ENCODE results near the gene GPR21. TPM values are rescaled to one million over a fixed set of nuclear protein-coding genes. Genes with fewer than 3 reads are reported as not detected.

The GPR21 gene
- total and polyA plus RNA-seq, 4 donors: 0.03 to 6.1 (median 3.7) TPM; not detected in 1

- TF ChIP-seq, protein P1, sequence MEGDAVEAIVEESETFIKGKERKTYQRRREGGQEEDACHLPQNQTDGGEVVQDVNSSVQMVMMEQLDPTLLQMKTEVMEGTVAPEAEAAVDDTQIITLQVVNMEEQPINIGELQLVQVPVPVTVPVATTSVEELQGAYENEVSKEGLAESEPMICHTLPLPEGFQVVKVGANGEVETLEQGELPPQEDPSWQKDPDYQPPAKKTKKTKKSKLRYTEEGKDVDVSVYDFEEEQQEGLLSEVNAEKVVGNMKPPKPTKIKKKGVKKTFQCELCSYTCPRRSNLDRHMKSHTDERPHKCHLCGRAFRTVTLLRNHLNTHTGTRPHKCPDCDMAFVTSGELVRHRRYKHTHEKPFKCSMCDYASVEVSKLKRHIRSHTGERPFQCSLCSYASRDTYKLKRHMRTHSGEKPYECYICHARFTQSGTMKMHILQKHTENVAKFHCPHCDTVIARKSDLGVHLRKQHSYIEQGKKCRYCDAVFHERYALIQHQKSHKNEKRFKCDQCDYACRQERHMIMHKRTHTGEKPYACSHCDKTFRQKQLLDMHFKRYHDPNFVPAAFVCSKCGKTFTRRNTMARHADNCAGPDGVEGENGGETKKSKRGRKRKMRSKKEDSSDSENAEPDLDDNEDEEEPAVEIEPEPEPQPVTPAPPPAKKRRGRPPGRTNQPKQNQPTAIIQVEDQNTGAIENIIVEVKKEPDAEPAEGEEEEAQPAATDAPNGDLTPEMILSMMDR (IDR thresholded peaks at IDR 0.05; ENCODE audit: control extremely low read depth, extremely low read depth): no peak
- Histone ChIP-seq H3K27ac (ENCODE audit: low read depth in 1 of 2, low read length in 1 of 2) (no peak overlapping the region), H3K4me1 (ENCODE audit: control insufficient read depth in 5 of 5, insufficient read depth in 5 of 5, low read length in 5 of 5) (peaks cover 0 to 6% (median 0%) of the 10 kb centered on the region in 5 donors), H3K9me3 (ENCODE audit: control insufficient read depth in 4 of 4, insufficient read depth in 3 of 4, low read length in 3 of 4) (no peaks in the 10 kb centered on the region), H3K9ac (ENCODE audit: insufficient read depth in 1 of 2, low read length in 2 of 2) (no peak overlapping the region), H3K27me3 (ENCODE audit: control insufficient read depth in 3 of 3, insufficient read depth in 3 of 3, low read length in 2 of 3) (no peaks in the 10 kb centered on the region), H3K4me3 (no peak overlapping the region), H3K36me3 (ENCODE audit: control insufficient read depth in 4 of 4, insufficient read depth in 4 of 4, low read length in 4 of 4) (peaks cover 13 to 31% (median 23%) of the 10 kb centered on the region in 4 donors)
- WGBS, 2 donors: 86 to 88% methylated on average over 3 of the region's 3 CpGs
- no peak for ATAC-seq (ENCODE audit: insufficient read depth, low FRiP score)
- no peak for DNase-seq
These were observed 41.2 kb downstream of the GPR21 start for GRCh38 chr9:123074628-123075027.

- WGBS, 2 donors: 37 to 75% methylated on average over 3 of the region's 3 CpGs
- no peak overlapping the region for H3K9ac ChIP-seq (ENCODE audit: insufficient read depth in 1 of 2, low read length in 2 of 2)
- H3K4me3 ChIP-seq: no peak overlapping the region
- H3K36me3 ChIP-seq (ENCODE audit: control insufficient read depth in 4 of 4, insufficient read depth in 4 of 4, low read length in 4 of 4): peaks cover 8 to 37% (median 26%) of the 10 kb centered on the region in 4 donors
- H3K4me1 ChIP-seq (ENCODE audit: control insufficient read depth in 5 of 5, insufficient read depth in 5 of 5, low read length in 5 of 5): no peaks in the 10 kb centered on the region
- no peak for DNase-seq
- no peak overlapping the region for H3K27ac ChIP-seq (ENCODE audit: low read depth in 1 of 2, low read length in 1 of 2)
- no peaks in the 10 kb centered on the region for H3K9me3 ChIP-seq (ENCODE audit: control insufficient read depth in 4 of 4, insufficient read depth in 3 of 4, low read length in 3 of 4)
- no peak for ATAC-seq (ENCODE audit: insufficient read depth, low FRiP score)
- TF ChIP-seq, protein P1 (IDR thresholded peaks at IDR 0.05; ENCODE audit: control extremely low read depth, extremely low read depth): no peak
- no peaks in the 10 kb centered on the region for H3K27me3 ChIP-seq (ENCODE audit: control insufficient read depth in 3 of 3, insufficient read depth in 3 of 3, low read length in 2 of 3)
These were observed 47.0 kb downstream of the GPR21 start for GRCh38 chr9:123080444-123080843.

DNA sequence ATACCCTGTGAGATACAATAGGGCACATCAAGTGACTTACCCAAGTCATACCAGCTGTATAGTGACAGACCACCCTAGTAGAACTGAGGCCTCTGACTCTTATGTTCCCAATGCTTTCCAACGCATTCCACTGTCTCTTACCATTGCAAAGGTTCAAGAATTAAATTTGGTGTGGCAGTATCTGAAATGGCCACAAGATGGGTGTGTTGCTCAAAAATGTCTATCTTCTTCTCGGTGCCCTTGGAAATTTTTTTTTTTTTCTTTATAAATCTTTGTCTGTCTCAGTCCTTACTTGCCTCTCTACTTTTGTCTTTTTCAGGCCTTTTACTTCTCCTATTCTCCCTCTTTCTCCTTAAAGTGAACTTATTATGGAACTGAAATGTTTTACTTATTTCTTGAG is 48.4 kb downstream of the GPR21 start:
- WGBS, 2 donors: 46 to 52% methylated on average over 2 of the region's 2 CpGs
- peaks cover 0 to 2% (median 0%) of the 10 kb centered on the region in 5 donors for H3K4me1 ChIP-seq (ENCODE audit: control insufficient read depth in 5 of 5, insufficient read depth in 5 of 5, low read length in 5 of 5)
- peak; percentile 32 to 67 (median 66) for DNase-seq
- no peak overlapping the region for H3K9ac ChIP-seq (ENCODE audit: insufficient read depth in 1 of 2, low read length in 2 of 2)
- TF ChIP-seq, protein P1 (IDR thresholded peaks at IDR 0.05; ENCODE audit: control extremely low read depth, extremely low read depth): no peak
- H3K27me3 ChIP-seq (ENCODE audit: control insufficient read depth in 3 of 3, insufficient read depth in 3 of 3, low read length in 2 of 3): no peaks in the 10 kb centered on the region
- no peak overlapping the region for H3K27ac ChIP-seq (ENCODE audit: low read depth in 1 of 2, low read length in 1 of 2)
- no peak for ATAC-seq (ENCODE audit: insufficient read depth, low FRiP score)
- H3K36me3 ChIP-seq (ENCODE audit: control insufficient read depth in 4 of 4, insufficient read depth in 4 of 4, low read length in 4 of 4): peaks cover 8 to 34% (median 23%) of the 10 kb centered on the region in 4 donors
- H3K4me3 ChIP-seq: no peak overlapping the region
- no peaks in the 10 kb centered on the region for H3K9me3 ChIP-seq (ENCODE audit: control insufficient read depth in 4 of 4, insufficient read depth in 3 of 4, low read length in 3 of 4)

- Histone ChIP-seq H3K27me3 (ENCODE audit: control insufficient read depth in 3 of 3, insufficient read depth in 3 of 3, low read length in 2 of 3) (no peaks in the 10 kb centered on the region), H3K9me3 (ENCODE audit: control insufficient read depth in 4 of 4, insufficient read depth in 3 of 4, low read length in 3 of 4) (peaks cover 0 to 2% (median 0%) of the 10 kb centered on the region in 4 donors), H3K27ac (ENCODE audit: low read depth in 1 of 2, low read length in 1 of 2) (no peak overlapping the region), H3K4me3 (no peak overlapping the region), H3K36me3 (ENCODE audit: control insufficient read depth in 4 of 4, insufficient read depth in 4 of 4, low read length in 4 of 4) (peaks cover 15 to 35% (median 22%) of the 10 kb centered on the region in 4 donors), H3K4me1 (ENCODE audit: control insufficient read depth in 5 of 5, insufficient read depth in 5 of 5, low read length in 5 of 5) (peaks cover 0 to 2% (median 0%) of the 10 kb centered on the region in 5 donors), H3K9ac (ENCODE audit: insufficient read depth in 1 of 2, low read length in 2 of 2) (no peak overlapping the region)
- 78 to 87% methylated on average over 6 of the region's 6 CpGs for WGBS, 2 donors
- ATAC-seq (ENCODE audit: insufficient read depth, low FRiP score) (no peak), DNase-seq (no peak)
- TF ChIP-seq, protein P1 (IDR thresholded peaks at IDR 0.05; ENCODE audit: control extremely low read depth, extremely low read depth): no peak
These were observed 50.2 kb downstream of the GPR21 start for GRCh38 chr9:123083680-123084079.
